ENCODE results near the gene SMYD1. TPM values are rescaled to one million over a fixed set of nuclear protein-coding genes. Genes with fewer than 3 reads are reported as not detected.

Gene SMYD1
- total and polyA plus RNA-seq, 2 donors (not counting 1 experiment from before 2014, with no cell fraction given) = not detected

DNA sequence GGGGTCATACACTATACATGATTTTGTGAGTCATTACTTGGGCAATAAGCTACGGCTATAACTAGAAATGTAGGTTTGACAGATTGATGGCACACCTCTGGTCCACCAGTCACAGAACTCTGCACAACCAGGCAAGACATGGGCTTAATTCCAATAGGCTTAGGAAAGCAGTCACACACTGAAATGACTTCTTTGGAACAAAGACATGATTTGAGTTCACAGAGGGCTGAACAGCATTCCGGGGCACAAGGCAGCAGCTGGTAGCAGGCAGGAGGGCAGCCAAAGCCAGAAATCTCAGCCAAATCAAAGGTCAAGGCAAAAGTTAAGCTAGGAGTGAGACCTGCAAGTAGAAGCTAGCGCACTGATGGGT, 32.8 kb downstream of the SMYD1 start:
- H3K4me2 ChIP-seq (replicated peaks; ENCODE audit: low read depth, low read length, poor library complexity, severe bottlenecking) = no peak overlapping the region
- DNase-seq (no peak), ATAC-seq (ENCODE audit: low read depth) (no peak)
- H3K9me3 ChIP-seq (ENCODE audit: control extremely low read depth in 1 of 3, control insufficient read depth in 2 of 3, insufficient read depth in 1 of 3, low read length in 2 of 3) = no peaks in the 10 kb centered on the region
- H4K20me1 ChIP-seq (ENCODE audit: control insufficient read depth, insufficient read depth, low read length, poor library complexity, severe bottlenecking) = no peaks in the 10 kb centered on the region
- no peak overlapping the region for H3K9ac ChIP-seq (ENCODE audit: low read length)
- no peaks in the 10 kb centered on the region for H3K4me1 ChIP-seq (ENCODE audit: control insufficient read depth in 2 of 2, insufficient read depth in 2 of 2, low read length in 2 of 2)
- ChIA-PET CTCF (interaction anchor here (1.4 kb wide), 1 partner anchor 11 kb away, joined by 3 read pairs; no protein-coding TSS in a partner anchor), POLR2A (no interaction called here)
- peaks cover 19% of the 10 kb centered on the region for H3K27me3 Mint-ChIP-seq
- H3K4me3 Mint-ChIP-seq = no peak overlapping the region
- no peaks in the 10 kb centered on the region for H3K9me3 Mint-ChIP-seq (ENCODE audit: insufficient read depth)
- no peaks in the 10 kb centered on the region for H3K79me2 ChIP-seq (ENCODE audit: control insufficient read depth, insufficient read depth, low read length)
- H3K4me3 ChIP-seq (ENCODE audit: control extremely low read depth in 1 of 5, extremely low read depth in 1 of 5, insufficient read depth in 1 of 5, low read depth in 2 of 5, low read length in 4 of 5) = no peak overlapping the region
- H3K27ac Mint-ChIP-seq = no peak overlapping the region
- intact Hi-C loops (cut with micrococcal nuclease) = no loop called here
- no peaks in the 10 kb centered on the region for H3K36me3 ChIP-seq (replicated peaks in 1 of 2; ENCODE audit: control extremely low read depth in 1 of 2, control insufficient read depth in 1 of 2, extremely low read depth in 1 of 2, insufficient read depth in 2 of 2, low read length in 1 of 2)
- no peak overlapping the region for H3K27ac ChIP-seq (ENCODE audit: low read length in 2 of 2)
- no peak overlapping the region for H2AFZ ChIP-seq (ENCODE audit: insufficient read depth, low read depth, low read length, poor library complexity, severe bottlenecking)
- H3K4me1 Mint-ChIP-seq = no peaks in the 10 kb centered on the region
- H3K27me3 ChIP-seq (replicated peaks in 1 of 4; ENCODE audit: control extremely low read depth in 1 of 4, control insufficient read depth in 3 of 4, insufficient read depth in 4 of 4, low read length in 3 of 4) = no peaks in the 10 kb centered on the region
- TF ChIP-seq EZH2 (IDR thresholded peaks at IDR 0.05; ENCODE audit: borderline replicate concordance, insufficient read depth, low read depth, low read length, poor library complexity, severe bottlenecking) = no peak
- TF ChIP-seq, protein P1, sequence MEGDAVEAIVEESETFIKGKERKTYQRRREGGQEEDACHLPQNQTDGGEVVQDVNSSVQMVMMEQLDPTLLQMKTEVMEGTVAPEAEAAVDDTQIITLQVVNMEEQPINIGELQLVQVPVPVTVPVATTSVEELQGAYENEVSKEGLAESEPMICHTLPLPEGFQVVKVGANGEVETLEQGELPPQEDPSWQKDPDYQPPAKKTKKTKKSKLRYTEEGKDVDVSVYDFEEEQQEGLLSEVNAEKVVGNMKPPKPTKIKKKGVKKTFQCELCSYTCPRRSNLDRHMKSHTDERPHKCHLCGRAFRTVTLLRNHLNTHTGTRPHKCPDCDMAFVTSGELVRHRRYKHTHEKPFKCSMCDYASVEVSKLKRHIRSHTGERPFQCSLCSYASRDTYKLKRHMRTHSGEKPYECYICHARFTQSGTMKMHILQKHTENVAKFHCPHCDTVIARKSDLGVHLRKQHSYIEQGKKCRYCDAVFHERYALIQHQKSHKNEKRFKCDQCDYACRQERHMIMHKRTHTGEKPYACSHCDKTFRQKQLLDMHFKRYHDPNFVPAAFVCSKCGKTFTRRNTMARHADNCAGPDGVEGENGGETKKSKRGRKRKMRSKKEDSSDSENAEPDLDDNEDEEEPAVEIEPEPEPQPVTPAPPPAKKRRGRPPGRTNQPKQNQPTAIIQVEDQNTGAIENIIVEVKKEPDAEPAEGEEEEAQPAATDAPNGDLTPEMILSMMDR (IDR thresholded peaks at IDR 0.05) = no peak
- WGBS (ENCODE audit: insufficient coverage) = 97% methylated on average over 2 of the region's 3 CpGs

DNA sequence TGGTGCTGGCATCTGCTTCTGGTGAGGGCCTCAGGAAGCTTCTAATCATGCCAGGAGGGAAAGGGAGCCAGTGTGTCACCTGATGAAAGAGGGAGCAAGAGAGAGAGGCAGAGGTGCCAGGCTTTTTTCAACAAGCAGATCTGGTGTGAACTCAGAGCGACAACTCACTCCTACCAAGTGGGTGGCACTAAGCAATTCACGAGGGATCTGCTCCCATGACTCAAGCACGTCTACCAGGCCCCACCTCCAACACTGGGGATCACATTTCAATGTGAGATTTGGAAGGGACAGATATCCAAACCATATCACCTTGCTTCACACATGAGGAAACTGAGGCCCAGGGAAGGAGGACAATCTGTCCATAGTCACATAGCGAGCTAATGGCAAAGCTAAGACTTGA, 41.2 kb downstream of the SMYD1 start:
- WGBS (ENCODE audit: insufficient coverage) = 100% methylated on average over 1 of the region's 4 CpGs
- DNase-seq (no peak), ATAC-seq (ENCODE audit: low read depth) (no peak)
- Histone ChIP-seq H3K36me3 (replicated peaks in 1 of 2; ENCODE audit: control extremely low read depth in 1 of 2, control insufficient read depth in 1 of 2, extremely low read depth in 1 of 2, insufficient read depth in 2 of 2, low read length in 1 of 2) (no peaks in the 10 kb centered on the region), H3K4me3 (ENCODE audit: control extremely low read depth in 1 of 5, extremely low read depth in 1 of 5, insufficient read depth in 1 of 5, low read depth in 2 of 5, low read length in 4 of 5) (no peak overlapping the region), H3K27me3 (replicated peaks in 1 of 4; ENCODE audit: control extremely low read depth in 1 of 4, control insufficient read depth in 3 of 4, insufficient read depth in 4 of 4, low read length in 3 of 4) (no peaks in the 10 kb centered on the region), H4K20me1 (ENCODE audit: control insufficient read depth, insufficient read depth, low read length, poor library complexity, severe bottlenecking) (no peaks in the 10 kb centered on the region), H3K79me2 (ENCODE audit: control insufficient read depth, insufficient read depth, low read length) (no peaks in the 10 kb centered on the region), H3K9me3 (ENCODE audit: control extremely low read depth in 1 of 3, control insufficient read depth in 2 of 3, insufficient read depth in 1 of 3, low read length in 2 of 3) (peaks cover 0 to 3% (median 0%) of the 10 kb centered on the region in 3 donors), H3K4me1 (ENCODE audit: control insufficient read depth in 2 of 2, insufficient read depth in 2 of 2, low read length in 2 of 2) (peaks cover 0 to 5% of the 10 kb centered on the region in 2 donors), H3K27ac (ENCODE audit: low read length in 2 of 2) (no peak overlapping the region), H2AFZ (ENCODE audit: insufficient read depth, low read depth, low read length, poor library complexity, severe bottlenecking) (no peak overlapping the region), H3K4me2 (replicated peaks; ENCODE audit: low read depth, low read length, poor library complexity, severe bottlenecking) (no peak overlapping the region), H3K9ac (ENCODE audit: low read length) (no peak overlapping the region)
- TF ChIP-seq EZH2 (IDR thresholded peaks at IDR 0.05; ENCODE audit: borderline replicate concordance, insufficient read depth, low read depth, low read length, poor library complexity, severe bottlenecking) = no peak
- TF ChIP-seq, protein P1 (IDR thresholded peaks at IDR 0.05) = no peak
- H3K9me3 Mint-ChIP-seq (ENCODE audit: insufficient read depth) = no peaks in the 10 kb centered on the region
- intact Hi-C loops (cut with micrococcal nuclease) = no loop called here
- no peaks in the 10 kb centered on the region for H3K4me1 Mint-ChIP-seq
- ChIA-PET CTCF (no interaction called here), POLR2A (no interaction called here)
- peaks cover 5% of the 10 kb centered on the region for H3K27me3 Mint-ChIP-seq
- no peak overlapping the region for H3K27ac Mint-ChIP-seq
- no peak overlapping the region for H3K4me3 Mint-ChIP-seq

Data from B cell (primary cell).